ENCODE measurements around the gene DAP. TPM values are rescaled to one million over a fixed set of nuclear protein-coding genes. Genes with fewer than 3 reads are reported as not detected.

Gene DAP
- polyA plus RNA-seq, 1 donor (not counting 4 experiments of a cell fraction or from before 2014, with no cell fraction given), result 30.4 TPM

DNA sequence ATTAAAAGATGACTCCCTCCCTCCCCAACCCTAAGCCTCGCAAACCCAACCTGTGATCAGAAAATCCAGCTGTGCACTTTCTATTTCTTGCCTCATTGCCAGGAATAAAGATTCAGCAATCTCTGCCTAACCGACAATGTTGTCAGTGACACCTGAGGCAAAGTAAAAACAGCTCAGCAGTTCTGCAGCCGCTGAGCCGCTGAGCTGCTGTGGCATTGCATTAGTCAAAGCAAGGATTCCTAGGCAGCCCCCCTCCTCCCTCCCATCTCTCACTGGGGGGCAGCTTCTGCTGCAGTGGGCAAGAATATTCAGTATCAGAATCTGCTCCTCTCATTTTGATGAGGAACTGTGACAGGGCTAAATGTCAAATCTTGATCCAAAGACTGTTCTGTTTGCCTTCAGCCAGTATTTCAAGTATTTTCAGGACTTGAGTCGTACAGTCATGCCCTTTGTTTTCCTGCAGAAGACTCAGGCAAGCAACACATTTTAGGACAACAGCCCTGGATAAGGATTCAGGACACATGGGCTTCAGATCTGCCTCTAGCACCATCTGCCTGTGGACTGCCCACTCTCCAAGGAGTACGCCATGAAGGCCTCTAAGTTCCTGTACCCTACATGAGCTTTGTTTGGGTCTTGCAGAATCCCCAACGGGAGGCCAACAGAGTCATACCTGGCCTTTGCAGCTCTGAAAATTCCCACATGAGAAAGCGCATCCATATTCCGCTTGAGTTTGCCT is 41.1 kb upstream of the DAP start:
- Histone ChIP-seq H3K4me2 (ENCODE audit: control insufficient read depth, extremely low read depth, insufficient read depth, low read depth, low read length) (no peak overlapping the region), H3K79me2 (ENCODE audit: control insufficient read depth, insufficient read depth, low read length) (no peaks in the 10 kb centered on the region), H3K4me3 (ENCODE audit: control insufficient read depth in 2 of 3, extremely low read depth in 1 of 3, insufficient read depth in 2 of 3, low read depth in 1 of 3, low read length in 3 of 3) (no peak overlapping the region), H3K4me1 (ENCODE audit: control insufficient read depth, extremely low read depth, insufficient read depth, low read length) (no peaks in the 10 kb centered on the region), H3K9me3 (ENCODE audit: control insufficient read depth, low read depth, low read length) (no peaks in the 10 kb centered on the region), H3K27ac (ENCODE audit: control insufficient read depth, insufficient read depth, low read length) (no peak overlapping the region), H4K20me1 (ENCODE audit: control insufficient read depth, extremely low read depth, insufficient read depth, low read length) (no peaks in the 10 kb centered on the region), H2AFZ (ENCODE audit: control insufficient read depth, low read length) (no peak overlapping the region), H3K9me1 (ENCODE audit: control insufficient read depth, extremely low read depth, insufficient read depth, low read length) (no peaks in the 10 kb centered on the region), H3K27me3 (ENCODE audit: control insufficient read depth, extremely low read depth, insufficient read depth, low read length) (peaks cover 5% of the 10 kb centered on the region), H3K36me3 (ENCODE audit: control insufficient read depth in 2 of 2, extremely low read depth in 1 of 2, insufficient read depth in 2 of 2, low read length in 2 of 2) (no peaks in the 10 kb centered on the region), H3K9ac (ENCODE audit: control insufficient read depth, extremely low read depth, insufficient read depth, low read length) (no peak overlapping the region)
- TF ChIP-seq EZH2 (IDR thresholded peaks at IDR 0.05; ENCODE audit: low read length), result no peak
- TF ChIP-seq, protein P1, sequence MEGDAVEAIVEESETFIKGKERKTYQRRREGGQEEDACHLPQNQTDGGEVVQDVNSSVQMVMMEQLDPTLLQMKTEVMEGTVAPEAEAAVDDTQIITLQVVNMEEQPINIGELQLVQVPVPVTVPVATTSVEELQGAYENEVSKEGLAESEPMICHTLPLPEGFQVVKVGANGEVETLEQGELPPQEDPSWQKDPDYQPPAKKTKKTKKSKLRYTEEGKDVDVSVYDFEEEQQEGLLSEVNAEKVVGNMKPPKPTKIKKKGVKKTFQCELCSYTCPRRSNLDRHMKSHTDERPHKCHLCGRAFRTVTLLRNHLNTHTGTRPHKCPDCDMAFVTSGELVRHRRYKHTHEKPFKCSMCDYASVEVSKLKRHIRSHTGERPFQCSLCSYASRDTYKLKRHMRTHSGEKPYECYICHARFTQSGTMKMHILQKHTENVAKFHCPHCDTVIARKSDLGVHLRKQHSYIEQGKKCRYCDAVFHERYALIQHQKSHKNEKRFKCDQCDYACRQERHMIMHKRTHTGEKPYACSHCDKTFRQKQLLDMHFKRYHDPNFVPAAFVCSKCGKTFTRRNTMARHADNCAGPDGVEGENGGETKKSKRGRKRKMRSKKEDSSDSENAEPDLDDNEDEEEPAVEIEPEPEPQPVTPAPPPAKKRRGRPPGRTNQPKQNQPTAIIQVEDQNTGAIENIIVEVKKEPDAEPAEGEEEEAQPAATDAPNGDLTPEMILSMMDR (optimal IDR thresholded peaks at IDR 0.05 in 1 of 3, IDR thresholded peaks at IDR 0.05 in 1 of 3, conservative IDR thresholded peaks at IDR 0.05 in 1 of 3; ENCODE audit: extremely low read depth in 1 of 3, insufficient read depth in 2 of 3, low read length in 3 of 3), result peak in 1 of 3 experiments; percentile 11
- DNase-seq (ENCODE audit: low read depth, low spot score) (no peak), FAIRE-seq (peak; percentile 20)
- dilution Hi-C loops (cut with MboI; ENCODE audit: extremely low pct_ligation_motif_present, low sequenced_read_pairs), result no loop called here

DNA sequence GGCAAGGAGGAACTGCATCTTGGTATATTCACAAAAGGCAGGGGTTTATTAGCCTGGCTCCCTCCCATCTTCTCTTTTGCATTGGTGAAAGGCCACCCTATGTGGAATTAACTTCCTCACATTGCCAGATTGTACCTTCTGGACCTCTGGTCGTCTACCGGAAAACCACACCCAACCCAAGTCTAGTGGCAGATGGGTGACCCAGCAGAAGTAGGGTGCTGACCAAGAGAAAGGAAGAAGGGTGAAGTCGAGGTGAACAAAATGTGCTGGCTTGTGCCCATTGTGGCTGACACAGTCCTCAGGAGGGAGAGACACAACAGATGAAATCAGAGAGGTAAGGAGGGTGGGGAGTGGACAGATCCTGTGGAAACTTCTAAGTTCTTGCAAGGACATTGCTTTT is 39.8 kb upstream of the DAP start:
- Histone ChIP-seq H3K27ac (ENCODE audit: control insufficient read depth, insufficient read depth, low read length) (no peak overlapping the region), H3K79me2 (ENCODE audit: control insufficient read depth, insufficient read depth, low read length) (no peaks in the 10 kb centered on the region), H2AFZ (ENCODE audit: control insufficient read depth, low read length) (no peak overlapping the region), H3K9me3 (ENCODE audit: control insufficient read depth, low read depth, low read length) (no peaks in the 10 kb centered on the region), H3K36me3 (ENCODE audit: control insufficient read depth in 2 of 2, extremely low read depth in 1 of 2, insufficient read depth in 2 of 2, low read length in 2 of 2) (no peaks in the 10 kb centered on the region), H3K9ac (ENCODE audit: control insufficient read depth, extremely low read depth, insufficient read depth, low read length) (no peak overlapping the region), H3K4me3 (ENCODE audit: control insufficient read depth in 2 of 3, extremely low read depth in 1 of 3, insufficient read depth in 2 of 3, low read depth in 1 of 3, low read length in 3 of 3) (no peak overlapping the region), H3K4me2 (ENCODE audit: control insufficient read depth, extremely low read depth, insufficient read depth, low read depth, low read length) (no peak overlapping the region), H3K4me1 (ENCODE audit: control insufficient read depth, extremely low read depth, insufficient read depth, low read length) (no peaks in the 10 kb centered on the region), H3K27me3 (ENCODE audit: control insufficient read depth, extremely low read depth, insufficient read depth, low read length) (peaks cover 5% of the 10 kb centered on the region), H4K20me1 (ENCODE audit: control insufficient read depth, extremely low read depth, insufficient read depth, low read length) (no peaks in the 10 kb centered on the region), H3K9me1 (ENCODE audit: control insufficient read depth, extremely low read depth, insufficient read depth, low read length) (no peaks in the 10 kb centered on the region)
- no peak for FAIRE-seq
- no peak for DNase-seq (ENCODE audit: low read depth, low spot score)
- TF ChIP-seq EZH2 (IDR thresholded peaks at IDR 0.05; ENCODE audit: low read length), result no peak
- TF ChIP-seq, protein P1 (optimal IDR thresholded peaks at IDR 0.05 in 1 of 3, IDR thresholded peaks at IDR 0.05 in 1 of 3, conservative IDR thresholded peaks at IDR 0.05 in 1 of 3; ENCODE audit: extremely low read depth in 1 of 3, insufficient read depth in 2 of 3, low read length in 3 of 3), result no peak
- dilution Hi-C loops (cut with MboI; ENCODE audit: extremely low pct_ligation_motif_present, low sequenced_read_pairs), result no loop called here

Measured in keratinocyte (primary cell).